Gastrocnemius medialis (tissue), 4 donors: ENCODE data around the gene FGF13. TPM values are rescaled to one million over a fixed set of nuclear protein-coding genes. Genes with fewer than 3 reads are reported as not detected.

Experiments
- ATAC-seq, 2 donors: fragments of 150-250 bp; one replicate each; pipeline ENCODE4 v1.9.1; 2016
- DNase-seq, 2 donors: peaks; one replicate each; pipeline ENCODE4 v3.0.0-alpha.2; 2019
- H3K27ac ChIP-seq, 4 donors: fragments of 200-600 bp; sonication (generic); 1 replicate in 1 of 4; 2 replicates in 3 of 4; pipeline ENCODE4 v1.5.1; 2016 to 2018; ENCODE audit warnings: mild to moderate bottlenecking in 2 of 4, moderate library complexity in 1 of 4
- H3K27me3 ChIP-seq, 3 donors: fragments of 200-600 bp; sonication (generic) in 2 of 3; 1 replicate in 1 of 3; 2 replicates in 2 of 3; pipeline versions ENCODE4 v1.5.1 to v1.6.0; 2016 to 2019; ENCODE audit warnings: mild to moderate bottlenecking in 1 of 3, moderate library complexity in 1 of 3
- H3K36me3 ChIP-seq, 2 donors: fragments of 200-600 bp; sonication (generic) in 1 of 2; one replicate each; pipeline ENCODE4 v1.5.1; 2017 to 2018
- H3K4me1 ChIP-seq, 2 donors: fragments of 200-600 bp; sonication (generic) in 1 of 2; one replicate each; pipeline ENCODE4 v1.5.1; 2016 to 2017; ENCODE audit warnings: mild to moderate bottlenecking in 2 of 2
- H3K4me3 ChIP-seq, 4 donors: fragments of 200-600 bp; sonication (generic) in 3 of 4; 1 replicate in 1 of 4; 2 replicates in 3 of 4; pipeline ENCODE4 v1.5.1; 2016 to 2019; ENCODE audit warnings: mild to moderate bottlenecking in 2 of 4
- H3K9me3 ChIP-seq, 3 donors: fragments of 200-600 bp; sonication (generic) in 2 of 3; 1 replicate in 1 of 3; 2 replicates in 2 of 3; pipeline ENCODE4 v1.5.1; 2016 to 2019
- CTCF ChIP-seq, 5 experiments: fragments of 450-650 bp in 3 of 5; fragments of 200-600 bp in 2 of 5; sonication (generic) in 2 of 5; IDR thresholded peaks in 4 of 5; conservative IDR thresholded peaks in 1 of 5; 1 replicate in 4 of 5; 2 replicates in 1 of 5; pipeline ENCODE4 v1.5.1; 2016 to 2019; ENCODE audit warnings: antibody characterized with exemption in 5 of 5, mild to moderate bottlenecking in 3 of 5, moderate library complexity in 3 of 5
- POLR2A ChIP-seq, 2 donors: fragments of 450-650 bp; IDR thresholded peaks; one replicate each; pipeline ENCODE4 v1.6.1; 2017; ENCODE audit warnings: antibody characterized with exemption in 2 of 2, mild to moderate bottlenecking in 2 of 2, moderate library complexity in 2 of 2
- in situ Hi-C, 4 donors: fragments of 200-750 bp; cut with MboI; loops; one replicate each; pipeline versions ENCODE4 v1.15.0 to v1.8.0; 2017; ENCODE audit warnings: low sequenced_read_pairs in 4 of 4
- intact Hi-C: fragments of 100-400 bp; cut with DNase I; formaldehyde crosslinking; loops from one replicate; pipeline ENCODE4 v1.15.1; 2023; ENCODE audit warnings: low total_unique reads
- microRNA counts, 2 donors: library from miRNA; unstranded; fragments of <30 nt; microRNA quantifications; one replicate each; lab custom pipeline; 2016
- microRNA-seq, 2 donors: library from miRNA; unstranded; fragments of <30 nt; microRNA quantifications; one replicate each; pipeline ENCODE4, GENCODE V29; 2016; ENCODE audit warnings: borderline replicate concordance in 2 of 2
- total RNA-seq, 4 donors: library from RNA; depleted of rRNA; stranded (reverse); fragments of >200 nt; gene quantifications; one replicate each; pipeline versions ENCODE4 v1.1.0 to v1.2.3, GENCODE V29; 2016

FGF13 gene
- total RNA-seq, 4 donors from 2014 or later, result 12.5 to 25.0 (median 14.4) TPM

GRCh38 chrX:138664466-138664865 is 47.1 kb downstream of the FGF13 start:
- no peak for ATAC-seq
- in situ Hi-C loops, result no loop called here

GRCh38 chrX:138664016-138664415 is 47.5 kb downstream of the FGF13 start:
- Histone ChIP-seq H3K36me3 (no peaks in the 10 kb centered on the region), H3K4me1 (no peaks in the 10 kb centered on the region), H3K9me3 (no peaks in the 10 kb centered on the region), H3K4me3 (no peak overlapping the region), H3K27ac (no peak overlapping the region), H3K27me3 (no peaks in the 10 kb centered on the region)
- ATAC-seq, result no peak
- DNase-seq, result no peak
- TF ChIP-seq POLR2A (IDR thresholded peaks at IDR 0.05) (no peak), CTCF (IDR thresholded peaks at IDR 0.05 in 4 of 5, conservative IDR thresholded peaks at IDR 0.05 in 1 of 5) (no peak)
- in situ Hi-C loops (no loop called here), intact Hi-C loops (no loop called here)

More at GRCh38 chrX:138664466-138664865, 47.1 kb downstream of the FGF13 start:
- no peak overlapping the region for H3K27ac ChIP-seq
- no peaks in the 10 kb centered on the region for H3K4me1 ChIP-seq
- intact Hi-C loops, result no loop called here
- no peak for DNase-seq
- no peaks in the 10 kb centered on the region for H3K36me3 ChIP-seq
- no peaks in the 10 kb centered on the region for H3K27me3 ChIP-seq
- H3K9me3 ChIP-seq, result no peaks in the 10 kb centered on the region
- no peak overlapping the region for H3K4me3 ChIP-seq
- TF ChIP-seq CTCF (IDR thresholded peaks at IDR 0.05 in 4 of 5, conservative IDR thresholded peaks at IDR 0.05 in 1 of 5) (no peak), POLR2A (IDR thresholded peaks at IDR 0.05) (no peak)

GRCh38 chrX:138651494-138651893 is 60.0 kb downstream of the FGF13 start:
- Histone ChIP-seq H3K9me3 (no peaks in the 10 kb centered on the region), H3K36me3 (no peaks in the 10 kb centered on the region), H3K4me3 (no peak overlapping the region), H3K27ac (no peak overlapping the region), H3K4me1 (no peaks in the 10 kb centered on the region), H3K27me3 (no peaks in the 10 kb centered on the region)
- TF ChIP-seq CTCF (IDR thresholded peaks at IDR 0.05 in 4 of 5, conservative IDR thresholded peaks at IDR 0.05 in 1 of 5), result no peak
- TF ChIP-seq POLR2A (IDR thresholded peaks at IDR 0.05), result no peak
- ATAC-seq (no peak), DNase-seq (no peak)
- in situ Hi-C loops (no loop called here), intact Hi-C loops (no loop called here)

GRCh38 chrX:138648568-138648967 is 62.9 kb downstream of the FGF13 start:
- Histone ChIP-seq H3K9me3 (no peaks in the 10 kb centered on the region), H3K4me1 (no peaks in the 10 kb centered on the region), H3K4me3 (no peak overlapping the region), H3K27ac (no peak overlapping the region), H3K27me3 (no peaks in the 10 kb centered on the region), H3K36me3 (no peaks in the 10 kb centered on the region)
- in situ Hi-C loops (no loop called here), intact Hi-C loops (no loop called here)
- ATAC-seq (no peak), DNase-seq (no peak)
- TF ChIP-seq POLR2A (IDR thresholded peaks at IDR 0.05) (no peak), CTCF (IDR thresholded peaks at IDR 0.05 in 4 of 5, conservative IDR thresholded peaks at IDR 0.05 in 1 of 5) (no peak)

- Histone ChIP-seq H3K4me1 (no peaks in the 10 kb centered on the region), H3K27ac (no peak overlapping the region), H3K4me3 (no peak overlapping the region), H3K36me3 (no peaks in the 10 kb centered on the region), H3K27me3 (no peaks in the 10 kb centered on the region), H3K9me3 (no peaks in the 10 kb centered on the region)
- in situ Hi-C loops (no loop called here), intact Hi-C loops (no loop called here)
- DNase-seq, result no peak
- TF ChIP-seq POLR2A (IDR thresholded peaks at IDR 0.05), result no peak
- ATAC-seq, result no peak
These were observed 72.5 kb downstream of the FGF13 start for GRCh38 chrX:138638996-138639395.

MicroRNAs within 50 kb of the gene (microRNA counts, 767-probe panel; counts per million panel counts)
- microRNA hsa-miR-504 (lab: Ali Mortazavi, UCI), result 356 to 448 counts per million in 2 donors

Small RNA genes lying within 50 kb of the gene (microRNA-seq; reads per million reads assigned to microRNA genes)
- gene MIR504, result 11.8 to 16.2 reads per million in 2 donors
